ENCODE measurements around the gene MAGEA8.

MAGEA8 gene

DNA sequence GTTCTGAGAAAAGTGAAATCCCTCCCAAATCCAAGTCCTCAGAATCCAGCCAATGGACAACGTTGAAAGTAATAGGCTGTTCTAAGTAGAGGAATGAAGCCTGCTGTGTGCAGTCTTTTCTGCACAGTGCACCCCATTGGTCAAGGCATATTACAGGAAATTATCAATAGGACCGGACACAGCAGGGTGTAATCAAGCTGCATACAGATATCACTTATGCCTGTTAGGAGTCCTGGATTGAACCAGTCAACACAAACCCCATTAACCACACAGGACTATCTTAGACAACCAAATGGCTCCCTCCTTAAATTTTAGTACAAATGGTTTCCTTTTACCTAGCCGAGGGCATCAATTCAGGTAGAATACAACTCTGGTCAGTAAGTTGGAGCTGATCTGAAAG lies 34.2 kb upstream of the MAGEA8 start:
- POLR2A ChIA-PET = no interaction called here
- no peak for DNase-seq (ENCODE audit: low read depth, low spot score)
- CTCF ChIA-PET = no interaction called here
- TF ChIP-seq, protein P1, sequence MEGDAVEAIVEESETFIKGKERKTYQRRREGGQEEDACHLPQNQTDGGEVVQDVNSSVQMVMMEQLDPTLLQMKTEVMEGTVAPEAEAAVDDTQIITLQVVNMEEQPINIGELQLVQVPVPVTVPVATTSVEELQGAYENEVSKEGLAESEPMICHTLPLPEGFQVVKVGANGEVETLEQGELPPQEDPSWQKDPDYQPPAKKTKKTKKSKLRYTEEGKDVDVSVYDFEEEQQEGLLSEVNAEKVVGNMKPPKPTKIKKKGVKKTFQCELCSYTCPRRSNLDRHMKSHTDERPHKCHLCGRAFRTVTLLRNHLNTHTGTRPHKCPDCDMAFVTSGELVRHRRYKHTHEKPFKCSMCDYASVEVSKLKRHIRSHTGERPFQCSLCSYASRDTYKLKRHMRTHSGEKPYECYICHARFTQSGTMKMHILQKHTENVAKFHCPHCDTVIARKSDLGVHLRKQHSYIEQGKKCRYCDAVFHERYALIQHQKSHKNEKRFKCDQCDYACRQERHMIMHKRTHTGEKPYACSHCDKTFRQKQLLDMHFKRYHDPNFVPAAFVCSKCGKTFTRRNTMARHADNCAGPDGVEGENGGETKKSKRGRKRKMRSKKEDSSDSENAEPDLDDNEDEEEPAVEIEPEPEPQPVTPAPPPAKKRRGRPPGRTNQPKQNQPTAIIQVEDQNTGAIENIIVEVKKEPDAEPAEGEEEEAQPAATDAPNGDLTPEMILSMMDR (IDR thresholded peaks at IDR 0.05; ENCODE audit: insufficient read depth, low read length, missing control alignments) = no peak
- H3K4me3 ChIP-seq (ENCODE audit: low read depth, low read length) = no peak overlapping the region

DNA sequence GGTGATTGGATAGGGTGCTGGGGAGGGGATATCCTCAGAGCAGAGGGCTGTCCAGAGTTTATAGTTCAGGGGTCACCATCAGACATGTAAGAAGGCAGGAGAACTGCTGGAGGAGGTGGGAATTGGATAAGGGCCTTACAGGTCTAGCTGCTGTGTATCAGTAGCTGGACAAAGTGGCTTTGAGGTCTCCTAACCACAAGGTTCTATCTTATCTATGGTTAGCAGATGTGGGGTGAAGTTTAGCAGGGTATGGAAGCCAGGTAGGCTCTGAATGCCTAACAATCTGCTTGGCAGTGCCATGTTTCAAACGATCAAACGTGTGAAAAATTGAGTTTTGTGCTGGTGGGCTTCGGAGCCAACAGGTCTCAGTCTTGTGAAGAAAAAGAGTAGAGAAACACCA lies 32.1 kb upstream of the MAGEA8 start:
- TF ChIP-seq, protein P1 (IDR thresholded peaks at IDR 0.05; ENCODE audit: insufficient read depth, low read length, missing control alignments) = no peak
- CTCF ChIA-PET = no interaction called here
- no peak overlapping the region for H3K4me3 ChIP-seq (ENCODE audit: low read depth, low read length)
- POLR2A ChIA-PET = no interaction called here
- no peak for DNase-seq (ENCODE audit: low read depth, low spot score)

DNA sequence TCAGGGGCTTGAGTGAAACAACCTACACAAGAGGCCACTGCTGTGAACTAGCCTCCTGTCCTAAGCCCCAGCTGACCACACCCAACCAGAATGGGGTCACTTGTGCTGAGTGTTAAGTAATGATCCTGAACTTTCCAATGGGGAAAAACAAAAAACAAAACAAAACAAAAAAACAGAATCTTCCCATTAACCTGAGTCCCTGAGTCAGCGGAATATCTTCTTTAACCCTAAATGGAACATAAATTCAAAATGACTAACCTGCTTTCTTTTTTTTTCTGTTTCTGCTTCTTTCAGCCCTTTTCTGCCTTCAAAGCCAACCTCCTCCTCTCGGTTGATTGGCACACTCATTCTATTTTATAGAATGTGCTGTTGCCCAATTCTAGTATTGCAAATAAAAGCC lies 31.2 kb upstream of the MAGEA8 start:
- ChIA-PET CTCF (no interaction called here), POLR2A (no interaction called here)
- no peak for DNase-seq (ENCODE audit: low read depth, low spot score)
- no peak overlapping the region for H3K4me3 ChIP-seq (ENCODE audit: low read depth, low read length)
- TF ChIP-seq, protein P1 (IDR thresholded peaks at IDR 0.05; ENCODE audit: insufficient read depth, low read length, missing control alignments) = no peak

DNA sequence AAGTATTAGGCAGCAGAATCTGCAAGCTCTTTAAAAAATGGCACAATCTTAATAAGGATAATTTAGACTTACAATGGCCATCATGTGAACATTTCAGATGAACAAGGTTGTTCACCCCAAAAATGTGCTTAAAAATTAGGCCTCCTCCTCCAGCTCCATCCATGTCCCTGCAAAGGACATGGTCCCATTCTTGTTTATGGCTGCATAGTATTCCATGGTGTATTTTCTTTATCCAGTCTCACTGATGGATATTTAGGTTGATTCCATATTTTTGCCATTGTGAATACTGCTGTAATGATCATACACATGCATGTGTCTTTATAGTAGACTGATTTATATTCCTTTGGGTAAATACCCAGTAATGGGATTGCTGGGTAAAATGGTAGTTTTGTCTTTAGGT lies 29.1 kb upstream of the MAGEA8 start:
- no peak for DNase-seq (ENCODE audit: low read depth, low spot score)
- POLR2A ChIA-PET = no interaction called here
- TF ChIP-seq, protein P1 (IDR thresholded peaks at IDR 0.05; ENCODE audit: insufficient read depth, low read length, missing control alignments) = no peak
- H3K4me3 ChIP-seq (ENCODE audit: low read depth, low read length) = no peak overlapping the region
- CTCF ChIA-PET = no interaction called here

DNA sequence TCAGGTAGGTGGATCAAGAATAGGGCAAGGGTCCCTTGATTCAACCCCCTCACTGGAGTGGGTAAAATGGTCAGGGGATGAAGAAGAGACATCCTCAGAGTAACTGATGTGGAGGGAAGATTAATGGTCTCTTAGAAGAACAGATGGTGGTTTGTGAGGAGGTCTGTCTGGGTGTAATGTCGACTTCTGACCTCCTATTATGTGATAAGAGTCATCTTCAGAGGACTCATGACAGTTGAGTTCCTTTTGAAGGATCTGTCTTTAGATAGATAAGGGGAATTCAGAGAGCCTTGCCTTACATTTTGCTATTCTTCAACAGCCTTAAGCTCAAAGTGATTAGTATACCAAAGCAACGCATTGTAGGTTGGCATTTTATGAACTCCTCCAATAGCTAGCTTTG lies 27.1 kb upstream of the MAGEA8 start:
- ChIA-PET POLR2A (no interaction called here), CTCF (no interaction called here)
- TF ChIP-seq, protein P1 (IDR thresholded peaks at IDR 0.05; ENCODE audit: insufficient read depth, low read length, missing control alignments) = no peak
- DNase-seq (ENCODE audit: low read depth, low spot score) = no peak
- no peak overlapping the region for H3K4me3 ChIP-seq (ENCODE audit: low read depth, low read length)

DNA sequence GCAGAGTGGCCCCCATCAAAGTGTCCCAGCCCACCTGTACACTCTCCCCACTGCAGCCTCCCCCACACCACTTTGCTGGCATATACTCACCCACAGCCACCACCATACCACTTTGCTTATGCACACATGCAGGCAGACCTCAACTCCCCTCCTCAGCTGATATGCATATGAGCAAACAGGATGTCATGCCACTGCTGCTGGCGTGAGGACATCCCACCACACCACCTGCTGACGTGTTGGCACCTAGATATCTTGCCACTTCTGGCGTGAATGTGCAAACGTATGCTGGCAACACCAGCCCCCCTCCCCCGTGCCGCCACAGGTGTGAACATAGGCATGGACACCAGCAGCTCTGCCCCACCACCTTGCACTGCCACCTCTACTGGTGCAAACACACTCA lies 22.4 kb upstream of the MAGEA8 start:
- ChIA-PET POLR2A (no interaction called here), CTCF (no interaction called here)
- DNase-seq (ENCODE audit: low read depth, low spot score) = no peak
- H3K4me3 ChIP-seq (ENCODE audit: low read depth, low read length) = no peak overlapping the region
- TF ChIP-seq, protein P1 (IDR thresholded peaks at IDR 0.05; ENCODE audit: insufficient read depth, low read length, missing control alignments) = no peak

All from AG04449 (cell line).